Stomach (tissue), 19 donors: ENCODE results near the gene CFAP97D2. TPM values are rescaled to one million over a fixed set of nuclear protein-coding genes. Genes with fewer than 3 reads are reported as not detected.

ENCODE experiments used
- DNase-seq, 2 donors: peaks; one replicate each; pipeline versions ENCODE4 v3.0.0 to v3.0.0-alpha.2; 2013 to 2019
- H3K27ac ChIP-seq, 5 donors: fragments of 200-600 bp in 4 of 5; sonication (generic) in 4 of 5; one replicate each; pipeline ENCODE4 v1.5.1; 2013 to 2019; ENCODE audit warnings: mild to moderate bottlenecking in 1 of 5, moderate library complexity in 1 of 5
- H3K27me3 ChIP-seq, 3 donors: fragments of 200-600 bp; sonication (generic); one replicate each; pipeline ENCODE4 v1.5.1; 2017 to 2019; ENCODE audit warnings: mixed run types in 1 of 3
- H3K36me3 ChIP-seq, 4 donors: fragments of 200-600 bp; sonication (generic); 1 replicate in 3 of 4; 2 replicates in 1 of 4; pipeline ENCODE4 v1.5.1; 2016 to 2019
- H3K4me1 ChIP-seq, 4 donors: fragments of 200-600 bp; sonication (generic); one replicate each; pipeline ENCODE4 v1.5.1; 2016 to 2019
- H3K4me3 ChIP-seq, 4 donors: fragments of 200-600 bp; sonication (generic) in 3 of 4; one replicate each; pipeline ENCODE4 v1.5.1; 2016 to 2019; ENCODE audit warnings: mild to moderate bottlenecking in 1 of 4
- H3K9me3 ChIP-seq, 4 donors: fragments of 200-600 bp; sonication (generic); one replicate each; pipeline ENCODE4 v1.5.1; 2016 to 2019
- EP300 ChIP-seq: sonication (generic); formaldehyde crosslinking; IDR thresholded peaks from one replicate; pipeline ENCODE4 v1.6.1; 2017; ENCODE audit warnings: antibody characterized with exemption
- POLR2A ChIP-seq, 4 donors: fragments of 450-650 bp; IDR thresholded peaks; one replicate each; pipeline ENCODE4 v1.6.1; 2016; ENCODE audit warnings: antibody characterized with exemption in 4 of 4, control low read depth in 2 of 4, mild to moderate bottlenecking in 1 of 4, moderate library complexity in 1 of 4
- POLR2AphosphoS5 ChIP-seq, 3 donors: sonication (generic); formaldehyde crosslinking; IDR thresholded peaks; one replicate each; pipeline ENCODE4 v1.6.1; 2016; ENCODE audit warnings: antibody characterized with exemption in 3 of 3
- WGBS, 5 donors: extraction: QIAGEN DNeasy Blood & Tissue Kit in 3 of 5; methylation state at CpG; one replicate each; pipeline versions ENCODE4 v1.1.5 to v1.1.7; 2013 to 2018; 5-methylcytosine and 5-hydroxymethylcytosine counted together
- intact Hi-C: fragments of 100-400 bp; cut with DNase I; formaldehyde crosslinking; loops from one replicate; pipeline ENCODE4 v1.15.1; 2023; ENCODE audit warnings: low total_unique reads
- long read RNA-seq, 10 donors: transcript quantifications; one replicate each; lab custom pipeline, GENCODE V29; 2026
- polyA plus RNA-seq, 3 donors: library from polyadenylated mRNA; stranded (reverse); fragments of 200-250 nt; gene quantifications; one replicate each; pipeline ENCODE4 v1.2.3, GENCODE V29; 2013
- total RNA-seq, 5 donors: library from RNA; depleted of rRNA; stranded (reverse); fragments of >200 nt; gene quantifications; one replicate each; pipeline versions ENCODE4 v1.1.0 to v1.2.3, GENCODE V29; 2014 to 2016
- TF ChIP-seq, protein P1 (sequence below), 7 experiments: fragments of 450-650 bp in 4 of 7; fragments of 200-600 bp in 3 of 7; sonication (generic) in 3 of 7; IDR thresholded peaks; one replicate each; pipeline ENCODE4 v1.5.1; 2016 to 2019; ENCODE audit warnings: antibody characterized with exemption in 7 of 7, control low read depth in 2 of 7, mild to moderate bottlenecking in 1 of 7
- donor health status: healthy with polysubstance abuse.
- donor health status: Bipolar disorder and iron deficiency.
- donor health status: healthy.

Gene CFAP97D2
- not detected for total RNA-seq
- polyA plus RNA-seq = not detected
- long read RNA-seq, donor 1 = 0 reads
- long read RNA-seq, donor 2 = 0 reads
- long read RNA-seq, donor 3 = 0 reads
- long read RNA-seq, donor 4 = 0 reads
- long read RNA-seq, donor 5 = 0 reads
- long read RNA-seq, donor 6 = 0 reads
- long read RNA-seq, donor 7 = 0 reads
- long read RNA-seq, donor 8 = 0 reads
- long read RNA-seq, donor 9 = 0 reads
- long read RNA-seq, donor 10 = 0 reads

DNA sequence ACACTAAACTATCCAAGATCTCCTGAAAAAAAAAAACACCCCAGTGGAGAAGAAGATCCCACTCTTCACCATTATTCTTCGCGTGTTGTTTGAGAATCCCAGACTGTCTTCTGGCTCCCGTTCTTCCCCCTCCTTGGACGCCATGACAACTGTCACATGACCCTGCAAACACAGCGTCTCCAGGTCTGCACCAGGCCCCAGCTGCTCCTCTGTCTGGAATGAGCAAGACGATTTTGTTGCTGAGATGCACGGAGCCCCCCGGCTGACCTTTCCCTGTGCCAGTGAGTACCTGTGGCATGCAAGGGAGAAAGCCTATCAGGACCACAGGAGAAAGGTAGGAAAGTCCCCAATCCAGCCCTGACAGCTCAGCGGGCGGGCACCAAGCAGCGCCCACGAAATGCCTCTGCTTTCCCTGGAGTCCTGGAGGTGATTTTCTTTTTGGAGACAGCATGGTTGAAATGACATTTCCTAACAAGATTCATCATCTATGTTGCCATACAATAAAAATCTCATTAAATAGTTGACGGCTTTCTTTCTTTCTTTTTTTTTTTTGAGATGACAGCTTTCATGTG lies at the start of gene CFAP97D2:
Gene CFAP97D2, plus strand, starts transcription at position 171 of the 572 bp plus-strand sequence. Its CDS starts 74 bp downstream, at position 245.
- DNase-seq = peak in 1 of 2 donors; percentile 43
- Histone ChIP-seq H3K9me3 (peaks cover 0 to under 1% (median 0%) of the 10 kb centered on the region in 4 donors), H3K4me3 (no peak within 1 kb of the TSS), H3K36me3 (no peaks in the 10 kb centered on the region), H3K27me3 (peaks cover 0 to 14% (median 0%) of the 10 kb centered on the region in 3 donors), H3K4me1 (no peaks in the 10 kb centered on the region), H3K27ac (no peak within 1 kb of the TSS)
- WGBS, 5 donors = 50 to 61% (median 57%) methylated on average over 13 of the region's 13 CpGs
- TF ChIP-seq POLR2AphosphoS5 (IDR thresholded peaks at IDR 0.05) = no peak
- no peak for TF ChIP-seq POLR2A (IDR thresholded peaks at IDR 0.05)
- TF ChIP-seq EP300 = no peak
- TF ChIP-seq, protein P1, sequence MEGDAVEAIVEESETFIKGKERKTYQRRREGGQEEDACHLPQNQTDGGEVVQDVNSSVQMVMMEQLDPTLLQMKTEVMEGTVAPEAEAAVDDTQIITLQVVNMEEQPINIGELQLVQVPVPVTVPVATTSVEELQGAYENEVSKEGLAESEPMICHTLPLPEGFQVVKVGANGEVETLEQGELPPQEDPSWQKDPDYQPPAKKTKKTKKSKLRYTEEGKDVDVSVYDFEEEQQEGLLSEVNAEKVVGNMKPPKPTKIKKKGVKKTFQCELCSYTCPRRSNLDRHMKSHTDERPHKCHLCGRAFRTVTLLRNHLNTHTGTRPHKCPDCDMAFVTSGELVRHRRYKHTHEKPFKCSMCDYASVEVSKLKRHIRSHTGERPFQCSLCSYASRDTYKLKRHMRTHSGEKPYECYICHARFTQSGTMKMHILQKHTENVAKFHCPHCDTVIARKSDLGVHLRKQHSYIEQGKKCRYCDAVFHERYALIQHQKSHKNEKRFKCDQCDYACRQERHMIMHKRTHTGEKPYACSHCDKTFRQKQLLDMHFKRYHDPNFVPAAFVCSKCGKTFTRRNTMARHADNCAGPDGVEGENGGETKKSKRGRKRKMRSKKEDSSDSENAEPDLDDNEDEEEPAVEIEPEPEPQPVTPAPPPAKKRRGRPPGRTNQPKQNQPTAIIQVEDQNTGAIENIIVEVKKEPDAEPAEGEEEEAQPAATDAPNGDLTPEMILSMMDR (IDR thresholded peaks at IDR 0.05) = no peak
- intact Hi-C loops = no loop called here

DNA sequence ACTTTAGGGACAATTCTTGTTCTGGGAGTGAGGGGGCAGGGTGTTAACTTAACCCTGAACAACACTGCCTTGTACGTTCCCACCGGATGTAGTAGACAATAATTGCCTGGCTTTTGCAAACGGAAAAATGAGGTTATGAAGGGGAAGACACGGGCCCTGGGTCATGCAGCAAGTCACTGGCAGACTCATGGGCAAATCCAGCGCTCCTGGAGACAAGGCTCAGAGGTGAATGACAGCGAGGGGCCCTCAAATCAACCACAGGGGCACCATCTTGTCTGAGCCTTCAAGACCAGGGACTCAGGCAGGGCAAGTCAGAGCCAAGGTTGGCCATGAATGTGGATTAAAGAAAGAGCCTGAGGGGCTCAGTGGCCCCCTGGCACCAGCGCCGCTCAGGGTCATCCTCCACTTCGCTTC lies 49.4 kb upstream of the CFAP97D2 start:
- no peak for TF ChIP-seq POLR2A (IDR thresholded peaks at IDR 0.05)
- TF ChIP-seq, protein P1 (IDR thresholded peaks at IDR 0.05) = no peak
- TF ChIP-seq POLR2AphosphoS5 (IDR thresholded peaks at IDR 0.05) = no peak
- no peak for TF ChIP-seq EP300
- H3K36me3 ChIP-seq = no peaks in the 10 kb centered on the region
- peaks cover 0 to 12% (median 0%) of the 10 kb centered on the region in 3 donors for H3K27me3 ChIP-seq
- H3K9me3 ChIP-seq = no peaks in the 10 kb centered on the region
- intact Hi-C loops = loop anchor here (10.0 kb wide), 1 partner anchor 65 kb away; no protein-coding TSS in a partner anchor
- peak overlapping the region; percentile 70 to 90 (median 86) for H3K27ac ChIP-seq
- 65 to 70% (median 69%) methylated on average over 9 of the region's 9 CpGs for WGBS, 5 donors
- H3K4me3 ChIP-seq = peak overlapping the region in 1 of 4 donors; percentile 91
- DNase-seq = no peak
- H3K4me1 ChIP-seq = peaks cover 36 to 76% (median 59%) of the 10 kb centered on the region in 4 donors

DNA sequence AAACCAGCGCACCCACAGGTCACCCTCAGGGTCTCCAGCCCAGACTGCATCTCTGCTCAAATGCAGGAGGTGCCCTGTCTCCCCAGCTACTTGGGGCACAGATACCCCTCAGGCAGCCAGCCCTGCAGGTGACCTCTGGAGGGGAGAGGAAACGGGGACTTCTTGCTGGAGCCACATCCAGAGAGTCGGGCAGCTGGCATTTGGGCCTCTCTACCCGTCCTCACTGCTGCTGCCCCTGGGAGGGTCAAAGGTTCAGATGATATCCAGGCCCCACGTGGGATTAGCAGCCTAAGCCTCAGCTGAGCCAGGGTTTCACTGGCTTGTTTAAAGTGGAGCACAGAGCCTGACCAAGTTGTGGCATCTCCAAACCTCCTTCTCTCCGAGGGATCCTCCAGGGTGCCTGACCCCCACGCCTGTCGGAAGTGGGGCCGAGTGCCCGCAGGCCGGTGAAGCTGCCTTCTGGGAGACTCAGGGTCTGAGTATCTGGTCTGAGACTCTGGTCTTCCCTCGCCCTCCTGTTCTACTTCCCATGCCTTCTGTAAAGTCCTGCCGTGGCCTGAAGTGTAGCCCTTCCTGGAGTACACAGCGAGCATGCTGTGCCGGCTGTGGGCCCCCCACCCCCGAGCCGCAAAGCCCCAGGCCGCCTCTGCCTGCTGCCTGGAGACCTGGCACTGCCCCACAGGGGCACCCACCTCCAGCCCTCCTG lies 48.8 kb upstream of the CFAP97D2 start:
- H3K4me1 ChIP-seq = peaks cover 36 to 70% (median 57%) of the 10 kb centered on the region in 4 donors
- no peaks in the 10 kb centered on the region for H3K9me3 ChIP-seq
- TF ChIP-seq POLR2A (IDR thresholded peaks at IDR 0.05) (no peak), EP300 (no peak), POLR2AphosphoS5 (IDR thresholded peaks at IDR 0.05) (no peak)
- TF ChIP-seq, protein P1 (IDR thresholded peaks at IDR 0.05) = no peak
- H3K27ac ChIP-seq = peak overlapping the region; percentile 70 to 90 (median 86)
- intact Hi-C loops = no loop called here
- H3K4me3 ChIP-seq = peak overlapping the region; percentile 61 to 95 (median 86)
- H3K27me3 ChIP-seq = peaks cover 0 to 12% (median 0%) of the 10 kb centered on the region in 3 donors
- no peaks in the 10 kb centered on the region for H3K36me3 ChIP-seq
- DNase-seq = no peak
- 49 to 59% (median 53%) methylated on average over 14 to 18 of the region's 18 CpGs for WGBS, 5 donors

DNA sequence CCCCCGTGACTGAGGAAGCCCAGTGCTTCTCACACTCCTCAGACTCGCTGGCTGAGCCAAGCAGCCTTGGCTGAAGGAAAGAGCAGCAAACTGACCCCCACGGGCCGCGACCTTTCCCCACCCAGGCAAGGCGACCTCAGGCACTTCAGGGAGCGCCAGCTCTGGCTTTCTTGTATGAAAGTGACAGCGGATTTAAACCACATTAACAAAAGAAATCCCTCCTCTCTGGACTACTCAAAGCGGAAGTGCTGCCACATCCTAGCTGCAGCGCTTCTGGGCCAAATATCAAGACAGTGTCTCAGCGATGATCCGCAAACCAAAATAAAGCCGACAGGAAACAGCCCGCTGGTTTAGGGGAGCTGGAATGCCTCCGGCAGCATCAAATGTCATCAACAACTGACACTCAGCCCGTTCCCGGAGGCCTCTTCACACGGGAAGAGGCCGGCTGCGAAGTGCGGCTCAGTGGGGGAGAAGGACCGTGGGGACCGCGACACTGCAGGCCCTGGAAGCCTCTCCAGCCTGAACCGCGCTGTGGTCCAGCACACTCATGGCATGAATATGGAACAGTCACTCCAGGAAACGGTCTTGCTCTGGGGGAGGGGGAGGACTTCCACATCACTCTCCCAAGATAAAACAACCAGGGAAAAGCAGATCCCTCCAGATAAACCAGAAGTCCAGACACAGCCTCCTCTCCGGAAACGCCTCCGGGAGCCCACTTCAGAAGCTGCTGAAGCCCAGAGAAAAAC lies 48.0 kb upstream of the CFAP97D2 start:
- peak overlapping the region; percentile 61 to 95 (median 86) for H3K4me3 ChIP-seq
- peaks cover 36 to 70% (median 56%) of the 10 kb centered on the region in 4 donors for H3K4me1 ChIP-seq
- H3K27ac ChIP-seq = peak overlapping the region; percentile 70 to 90 (median 86)
- no peaks in the 10 kb centered on the region for H3K36me3 ChIP-seq
- 5 to 18% (median 13%) methylated on average over 22 to 30 of the region's 30 CpGs for WGBS, 5 donors
- no peak for TF ChIP-seq EP300
- peak in 2 of 3 donors; percentile 33 to 66 for TF ChIP-seq POLR2AphosphoS5 (IDR thresholded peaks at IDR 0.05)
- peak in 1 of 4 donors; percentile 7 for TF ChIP-seq POLR2A (IDR thresholded peaks at IDR 0.05)
- intact Hi-C loops = no loop called here
- DNase-seq = peak in 1 of 2 donors; percentile 81
- no peaks in the 10 kb centered on the region for H3K9me3 ChIP-seq
- H3K27me3 ChIP-seq = peaks cover 0 to 12% (median 0%) of the 10 kb centered on the region in 3 donors
